ENCODE measurements around the gene NDUFC2. TPM values are rescaled to one million over a fixed set of nuclear protein-coding genes. Genes with fewer than 3 reads are reported as not detected.

NDUFC2 gene
- total and polyA plus RNA-seq, 2 of the 13 experiments (the other 11 are each of a cell fraction or from before 2014, with no cell fraction given), result 256 to 363 TPM

- no peak for TF ChIP-seq ZNF407 (CRISPR knock-in tag; IDR thresholded peaks at IDR 0.05; ENCODE audit: not compliant biosample characterization)
- TF ChIP-seq HINFP (CRISPR knock-in tag; IDR thresholded peaks at IDR 0.05; ENCODE audit: low read depth), result no peak
- no peak for TF ChIP-seq FUBP1 (CRISPR knock-in tag; IDR thresholded peaks at IDR 0.05; ENCODE audit: borderline replicate concordance)
- no peak for TF ChIP-seq FOXK2 (IDR thresholded peaks at IDR 0.05)
- TF ChIP-seq NCOR1 (IDR thresholded peaks at IDR 0.05; ENCODE audit: borderline replicate concordance, low read length), result no peak
Observed at GRCh38 chr11:78061088-78061920, 18.4 kb downstream of the NDUFC2 start (continued).
